ENCODE measurements around the gene INCENP.

INCENP gene

DNA sequence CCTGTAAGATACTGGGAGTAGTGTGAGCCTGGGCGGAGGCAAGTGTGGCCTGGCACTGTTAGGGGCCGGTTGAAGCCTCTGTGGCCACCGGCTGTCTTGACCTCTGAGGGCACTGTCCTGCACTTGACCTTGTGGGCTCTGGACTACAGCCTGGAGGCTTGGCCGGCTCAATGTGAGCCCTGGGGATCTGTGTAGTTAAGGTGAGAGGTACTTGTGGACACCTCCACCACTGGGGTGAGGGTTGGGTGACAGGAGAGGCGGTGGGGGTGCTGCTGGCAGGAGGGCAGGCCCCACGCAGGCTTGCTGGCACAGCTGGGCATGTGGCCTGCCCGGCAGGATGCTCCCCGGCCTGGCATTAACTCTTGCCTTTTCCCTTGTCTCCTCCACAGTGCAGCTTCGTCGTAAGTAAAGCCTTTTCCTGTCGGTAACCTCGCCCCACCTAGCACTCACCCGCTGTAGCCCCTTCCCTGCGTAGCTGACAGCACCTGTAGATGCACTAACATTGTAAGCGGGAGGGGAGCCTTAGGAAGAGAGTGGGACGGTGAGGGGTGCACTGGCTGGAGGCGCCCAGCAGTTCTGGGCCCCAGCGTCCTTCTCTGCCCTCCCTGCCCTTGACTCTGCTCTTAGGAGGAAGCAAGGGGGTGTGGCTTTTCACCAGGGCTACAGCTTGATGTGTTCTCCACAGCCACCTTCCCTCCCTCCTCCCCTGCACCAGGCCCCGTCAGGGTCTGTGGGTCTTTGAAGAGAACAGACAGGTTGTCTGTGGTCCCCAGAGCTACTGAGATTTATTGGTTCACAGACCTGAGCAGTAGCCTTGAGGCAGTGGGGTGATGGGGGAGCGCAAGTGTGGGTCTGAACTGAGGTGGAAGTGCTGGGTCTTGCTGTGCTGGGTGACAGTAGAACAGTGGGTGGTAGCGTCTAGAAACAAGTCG, 17.6 kb downstream of the INCENP start:
- DNase-seq (ENCODE audit: low spot score), result no peak

DNA sequence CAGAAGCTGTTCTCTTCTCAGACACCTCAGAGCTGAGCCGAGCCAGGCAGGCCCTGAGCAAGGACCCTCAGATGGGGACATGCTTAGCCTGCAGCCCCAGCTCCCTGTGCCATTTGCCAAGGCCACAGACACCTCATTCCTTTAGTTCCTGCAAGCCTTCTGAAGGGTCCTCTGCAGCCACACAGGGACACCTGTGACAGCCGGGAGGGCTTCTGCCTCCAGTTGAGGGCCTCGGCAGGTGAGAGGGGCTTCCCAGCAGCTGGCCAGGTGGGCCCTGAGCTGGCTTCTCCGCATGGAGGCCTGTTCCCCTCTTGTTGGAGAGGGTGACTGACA, 18.2 kb downstream of the INCENP start:
- no peak for DNase-seq (ENCODE audit: low spot score)

DNA sequence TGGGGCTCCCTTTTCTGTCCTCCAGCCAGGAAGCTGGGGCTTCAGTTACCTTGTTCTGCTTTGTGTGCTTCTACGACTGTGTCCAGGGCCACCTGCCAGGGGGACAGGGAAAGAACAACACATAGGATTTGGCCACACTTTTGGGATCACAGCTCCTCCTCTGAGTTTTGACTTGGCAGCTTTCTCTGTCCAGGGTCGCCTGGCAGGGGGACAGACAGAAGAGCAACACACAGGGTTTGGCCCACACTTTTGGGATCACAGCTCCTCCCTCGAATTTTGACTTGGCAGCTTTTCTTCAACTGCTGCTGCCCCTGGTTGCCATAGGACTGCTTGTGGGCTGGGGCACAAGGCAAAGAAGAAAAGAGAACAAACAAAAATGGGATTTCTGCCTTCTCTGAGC, 19.1 kb downstream of the INCENP start:
- no peak for DNase-seq (ENCODE audit: low spot score)

DNA sequence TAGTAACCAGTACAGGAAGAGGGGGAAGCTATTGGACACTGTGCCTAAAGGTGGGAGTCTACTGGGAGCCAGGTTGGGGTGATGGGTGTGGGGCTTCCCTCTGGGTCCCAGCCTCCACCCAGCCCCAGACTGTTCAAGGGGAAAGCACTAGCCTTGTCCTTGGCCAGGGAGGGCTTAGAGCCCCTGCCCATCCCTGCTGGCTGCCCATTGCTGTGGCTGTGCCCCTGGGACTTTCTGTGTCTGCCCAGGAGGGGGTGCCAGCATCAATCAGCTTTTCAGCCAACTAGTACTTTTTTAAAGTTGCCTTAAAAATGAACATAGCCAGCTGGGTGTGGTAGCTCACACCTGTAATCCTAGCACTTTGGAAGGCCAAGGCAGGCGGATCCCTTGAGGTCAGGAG, 19.9 kb downstream of the INCENP start:
- no peak for DNase-seq (ENCODE audit: low spot score)

DNA sequence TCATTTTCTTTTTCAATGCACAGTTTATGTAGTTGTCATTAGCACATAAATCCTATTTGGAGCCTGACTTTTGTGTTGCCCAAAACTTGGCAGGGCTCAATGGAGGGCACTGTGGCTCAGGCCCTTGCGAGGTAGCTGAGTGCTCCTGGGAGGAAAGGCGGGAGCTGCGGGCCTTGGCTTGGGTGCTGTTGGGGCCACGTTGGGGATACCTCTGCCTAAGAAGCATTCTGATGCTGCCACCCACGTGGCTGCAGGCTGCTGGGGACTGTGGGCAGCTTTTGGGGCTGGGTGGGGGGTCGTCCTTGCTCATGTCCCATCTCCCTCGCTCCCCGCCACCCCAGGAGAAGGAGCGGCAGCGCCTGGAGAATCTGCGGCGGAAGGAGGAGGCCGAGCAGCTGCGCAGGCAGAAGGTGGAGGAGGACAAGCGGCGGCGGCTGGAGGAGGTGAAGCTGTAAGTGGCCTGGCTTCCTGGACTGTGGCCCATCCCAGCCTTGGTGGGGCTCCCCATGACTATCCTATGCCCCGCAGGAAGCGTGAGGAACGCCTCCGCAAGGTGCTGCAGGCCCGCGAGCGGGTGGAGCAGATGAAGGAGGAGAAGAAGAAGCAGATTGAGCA, 20.9 kb downstream of the INCENP start:
- no peak for DNase-seq (ENCODE audit: low spot score)

DNA sequence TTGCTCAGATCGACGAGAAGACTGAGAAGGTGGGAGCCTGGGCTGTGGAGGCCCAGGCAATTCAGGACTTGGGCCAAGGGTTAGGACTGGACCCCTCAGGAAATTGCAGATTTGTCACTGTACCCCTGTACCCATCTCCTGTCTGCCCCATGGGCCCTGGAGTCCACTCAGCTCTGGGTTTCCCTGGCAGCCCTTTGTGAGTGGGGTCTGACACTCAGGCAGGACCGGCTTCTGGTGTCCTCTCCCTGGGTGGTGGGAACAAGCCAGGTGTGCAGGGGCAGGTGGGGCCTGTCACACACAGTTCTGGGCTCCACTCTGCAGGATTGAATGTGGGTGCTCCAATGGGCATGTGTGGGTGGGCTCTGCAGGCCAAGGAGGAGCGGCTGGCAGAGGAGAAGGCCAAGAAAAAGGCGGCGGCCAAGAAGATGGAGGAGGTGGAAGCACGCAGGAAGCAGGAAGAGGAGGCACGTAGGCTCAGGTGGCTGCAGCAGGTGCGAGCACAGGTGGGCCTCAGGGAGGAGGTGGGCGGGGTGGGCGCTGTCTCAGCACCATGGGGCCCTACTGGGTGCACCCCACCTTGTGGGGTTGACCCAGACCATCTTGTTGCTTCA, 21.6 kb downstream of the INCENP start:
- DNase-seq (ENCODE audit: low spot score), result no peak

DNA sequence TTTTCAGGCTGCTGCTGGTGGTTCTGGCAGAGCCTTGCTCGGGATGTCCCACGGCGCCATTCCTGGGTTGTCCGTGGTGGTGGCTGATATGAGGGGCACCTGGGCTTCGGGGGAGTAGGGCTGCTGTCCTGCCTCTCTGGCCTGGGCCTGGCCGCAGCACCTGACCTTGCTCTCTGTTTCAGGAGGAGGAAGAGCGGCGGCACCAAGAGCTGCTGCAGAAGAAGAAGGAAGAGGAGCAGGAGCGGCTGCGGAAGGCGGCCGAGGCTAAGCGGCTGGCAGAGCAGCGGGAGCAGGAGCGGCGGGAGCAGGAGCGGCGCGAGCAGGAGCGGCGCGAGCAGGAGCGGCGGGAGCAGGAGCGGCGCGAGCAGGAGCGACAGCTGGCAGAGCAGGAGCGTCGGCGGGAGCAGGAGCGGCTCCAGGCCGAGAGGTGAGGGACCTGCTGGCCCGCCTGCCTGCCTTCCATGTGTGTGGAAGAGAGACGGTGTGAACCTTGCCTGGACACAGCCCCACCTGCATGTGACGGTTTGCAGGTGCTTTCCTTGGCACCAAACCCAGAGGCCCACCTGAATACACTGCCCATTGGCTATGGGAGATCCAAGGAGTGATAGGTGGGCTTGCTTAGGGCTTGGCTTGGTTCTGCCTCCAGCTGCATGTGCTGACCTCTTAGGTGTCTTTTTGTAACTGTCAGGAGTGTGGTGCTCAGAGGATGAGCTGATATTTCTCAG, 22.8 kb downstream of the INCENP start:
- DNase-seq (ENCODE audit: low spot score), result no peak

DNA sequence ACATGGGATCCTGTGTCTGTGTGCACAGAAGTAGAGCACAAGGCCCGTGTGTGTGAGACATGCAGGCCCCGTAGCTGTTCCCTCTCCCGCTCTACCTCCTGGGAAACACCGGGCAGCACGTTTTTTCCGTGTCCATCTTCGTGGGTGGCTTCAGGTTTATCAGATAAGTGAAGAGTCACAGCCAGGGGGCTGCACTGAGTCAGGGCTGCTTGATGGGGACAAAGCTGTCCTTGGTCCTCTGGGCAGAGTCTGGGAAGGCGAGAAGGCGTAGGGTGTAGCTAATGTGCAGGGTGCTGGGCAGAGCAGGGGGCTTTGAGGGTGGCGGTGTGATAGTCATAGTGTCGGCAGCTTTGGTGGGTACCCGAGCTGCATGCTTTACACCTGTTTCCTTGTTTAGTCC, 23.7 kb downstream of the INCENP start:
- no peak for DNase-seq (ENCODE audit: low spot score)

DNA sequence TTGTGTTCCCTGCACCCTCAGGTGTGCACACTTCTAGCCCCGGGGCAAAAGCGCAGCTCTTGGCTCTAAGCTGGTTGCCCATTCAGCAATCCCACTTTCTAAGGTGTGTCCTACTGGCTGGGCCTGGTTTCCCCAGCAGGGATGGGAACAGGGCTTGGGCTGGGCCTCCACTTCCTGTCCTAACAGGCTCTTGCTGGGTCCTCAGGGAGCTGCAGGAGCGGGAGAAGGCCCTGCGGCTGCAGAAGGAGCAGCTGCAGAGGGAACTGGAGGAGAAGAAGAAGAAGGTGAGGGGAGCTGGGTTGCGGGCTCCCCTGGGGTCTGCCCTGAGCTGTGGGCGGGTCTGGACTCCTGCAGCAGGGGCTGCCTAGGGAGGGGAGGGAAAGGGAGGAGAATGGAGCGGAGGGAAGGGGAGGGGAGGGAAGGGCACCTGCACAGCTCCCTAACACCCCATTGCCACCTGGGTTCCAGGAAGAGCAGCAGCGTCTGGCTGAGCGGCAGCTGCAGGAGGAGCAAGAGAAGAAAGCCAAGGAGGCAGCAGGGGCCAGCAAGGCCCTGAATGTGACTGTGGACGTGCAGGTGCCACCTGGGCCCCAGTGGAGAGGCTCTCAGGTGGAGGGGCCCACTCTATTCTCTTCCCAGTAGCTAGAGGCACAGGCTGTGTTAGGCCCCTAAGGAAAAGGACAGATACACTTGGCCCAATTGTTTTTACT, 24.6 kb downstream of the INCENP start:
- no peak for DNase-seq (ENCODE audit: low spot score)

DNA sequence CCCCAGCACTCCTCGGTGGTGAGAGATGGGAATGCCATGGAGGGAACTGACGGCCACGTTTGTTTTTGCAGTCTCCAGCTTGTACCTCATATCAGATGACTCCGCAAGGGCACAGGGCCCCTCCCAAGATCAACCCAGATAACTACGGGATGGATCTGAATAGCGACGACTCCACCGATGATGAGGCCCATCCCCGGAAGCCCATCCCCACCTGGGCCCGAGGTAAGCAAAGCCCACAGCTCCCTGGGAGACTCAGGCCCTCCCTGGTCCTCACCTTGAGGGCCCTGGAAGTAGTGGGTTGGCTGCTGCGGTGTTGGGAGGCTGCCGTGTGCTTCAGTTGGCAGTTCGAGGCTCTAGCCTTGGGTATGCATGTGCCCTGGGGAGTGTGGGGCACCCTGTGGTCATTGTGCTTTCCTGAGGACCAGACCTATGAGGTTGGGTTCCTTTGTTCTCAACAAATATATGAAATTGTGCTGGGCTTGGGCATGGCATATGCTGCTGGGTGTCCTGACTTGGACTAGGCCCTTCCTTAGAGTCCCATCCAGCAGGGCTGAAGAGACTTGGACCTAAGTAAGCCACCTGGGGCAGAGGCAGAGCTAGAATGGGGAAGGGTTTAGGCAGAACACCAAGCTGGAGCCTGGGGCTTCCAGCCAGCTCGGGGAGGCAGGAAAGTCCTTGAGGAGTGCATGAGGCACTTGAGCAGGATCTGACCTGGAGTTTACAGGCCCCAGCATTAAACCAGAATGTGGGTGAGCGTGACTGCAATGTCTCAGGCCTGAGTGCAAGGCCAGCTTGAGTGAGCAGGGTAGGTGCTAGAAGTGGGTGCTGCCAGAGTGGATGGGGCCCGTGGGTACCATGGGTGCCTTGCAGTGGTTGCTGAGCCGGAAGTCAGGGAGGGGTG, 26.4 kb downstream of the INCENP start:
- DNase-seq (ENCODE audit: low spot score), result no peak

DNA sequence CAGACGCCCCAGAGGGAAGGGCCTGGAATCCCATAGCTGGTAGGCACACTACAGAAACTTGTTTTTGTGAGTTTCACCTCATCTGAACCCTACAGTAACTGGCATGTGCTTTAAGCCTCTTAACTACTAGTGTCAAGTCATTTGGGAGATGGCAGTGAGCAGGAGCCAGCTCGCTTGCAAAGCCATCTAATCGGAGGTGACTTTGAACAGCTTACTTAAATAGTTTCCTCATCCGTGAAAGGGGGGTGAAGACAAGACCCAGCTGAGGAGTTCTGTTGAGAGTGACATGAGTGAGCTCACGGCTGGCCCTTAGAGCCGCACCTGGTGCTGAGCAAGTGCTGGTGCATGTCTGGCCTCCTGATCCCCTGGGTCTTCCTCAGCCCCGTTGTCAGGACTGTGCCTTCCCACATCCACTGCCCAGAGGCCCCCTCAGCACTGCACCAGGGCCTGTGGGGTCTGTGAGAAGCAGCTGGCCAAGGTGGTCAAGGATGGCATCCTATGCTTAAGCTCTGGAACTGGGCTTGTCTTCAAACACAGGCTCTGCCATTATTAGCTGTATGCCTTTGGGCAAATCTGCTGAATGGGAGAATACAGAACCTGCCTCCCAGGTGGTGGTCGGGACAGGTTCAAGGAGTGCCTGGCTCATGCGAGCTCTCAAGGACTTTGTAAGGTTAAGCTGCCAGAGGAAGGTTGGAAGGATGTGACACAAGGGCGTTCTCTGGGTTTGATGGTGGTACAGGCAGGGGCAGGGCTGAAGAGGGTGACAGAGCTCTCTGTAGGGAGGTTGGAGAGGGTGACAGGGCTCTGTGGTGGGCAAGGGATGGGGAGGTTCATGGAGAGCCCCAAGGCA, 27.3 kb downstream of the INCENP start:
- DNase-seq (ENCODE audit: low spot score), result no peak

DNA sequence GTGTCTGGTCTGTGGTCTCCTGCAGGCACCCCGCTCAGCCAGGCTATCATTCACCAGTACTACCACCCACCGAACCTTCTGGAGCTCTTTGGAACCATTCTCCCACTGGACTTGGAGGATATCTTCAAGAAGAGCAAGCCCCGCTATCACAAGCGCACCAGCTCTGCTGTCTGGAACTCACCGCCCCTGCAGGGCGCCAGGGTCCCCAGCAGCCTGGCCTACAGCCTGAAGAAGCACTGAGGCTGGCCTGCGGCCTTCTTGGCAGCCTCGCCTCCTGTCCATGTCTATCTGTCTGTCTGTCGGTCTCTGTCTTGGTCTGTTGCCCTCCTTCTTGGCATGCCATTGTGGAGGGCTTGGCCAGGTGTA, 27.9 kb downstream of the INCENP start:
- DNase-seq (ENCODE audit: low spot score), result no peak

DNA sequence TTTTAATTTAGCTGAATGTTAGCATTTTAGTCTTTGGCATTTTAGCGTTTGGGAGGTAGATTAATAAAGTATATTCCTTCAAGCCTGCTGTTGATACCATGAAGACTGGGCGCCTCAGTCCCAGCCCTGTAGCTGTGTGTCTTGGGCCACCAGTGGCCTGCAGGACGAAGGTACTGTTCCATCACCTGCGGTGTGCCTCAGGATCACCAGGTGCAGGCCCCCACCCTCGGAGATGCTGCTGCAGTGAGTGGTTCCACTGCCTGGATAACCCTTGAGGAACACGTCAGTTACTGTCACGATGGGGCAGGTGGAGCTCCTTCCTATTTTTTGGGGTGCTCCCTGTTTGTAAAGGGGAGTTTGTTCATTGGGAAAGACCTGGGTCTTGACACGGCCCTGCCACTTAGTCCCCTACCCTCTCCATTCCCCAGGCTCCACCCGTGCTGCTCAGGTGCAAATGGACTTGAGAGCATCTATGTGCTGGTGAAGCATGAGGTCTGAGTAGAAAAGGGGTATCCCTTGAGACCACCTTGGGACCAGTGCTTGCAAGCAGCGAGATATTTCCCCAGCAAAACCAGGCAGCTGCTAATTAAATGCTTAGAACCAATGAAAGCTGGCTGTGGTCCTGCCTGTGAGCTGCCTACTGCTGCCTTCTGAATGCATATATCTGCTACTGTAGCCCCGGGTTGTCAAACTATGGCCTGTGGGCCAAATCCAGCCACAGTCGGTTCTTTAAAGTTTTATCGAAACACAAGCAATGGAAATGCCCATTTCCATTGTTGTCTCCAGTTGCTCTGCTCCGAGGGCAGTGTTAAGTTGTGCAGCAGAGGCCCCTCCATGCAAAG, 28.7 kb downstream of the INCENP start:
- no peak for DNase-seq (ENCODE audit: low spot score)

DNA sequence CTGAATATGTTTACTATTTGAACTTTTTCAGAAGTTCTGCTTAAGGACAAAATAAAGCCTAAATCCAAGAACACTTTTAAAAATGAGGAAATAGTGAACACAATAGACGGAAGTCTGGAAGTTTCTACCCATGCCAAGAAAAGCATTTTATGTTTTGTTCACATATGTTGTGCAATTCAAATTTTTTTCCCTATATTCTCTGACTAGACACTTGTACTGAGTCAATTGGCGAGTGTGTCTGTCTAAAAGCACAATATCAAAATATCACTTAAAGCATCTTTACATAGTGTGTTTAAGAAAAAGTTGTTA, 29.2 kb downstream of the INCENP start:
- DNase-seq (ENCODE audit: low spot score), result no peak

DNA sequence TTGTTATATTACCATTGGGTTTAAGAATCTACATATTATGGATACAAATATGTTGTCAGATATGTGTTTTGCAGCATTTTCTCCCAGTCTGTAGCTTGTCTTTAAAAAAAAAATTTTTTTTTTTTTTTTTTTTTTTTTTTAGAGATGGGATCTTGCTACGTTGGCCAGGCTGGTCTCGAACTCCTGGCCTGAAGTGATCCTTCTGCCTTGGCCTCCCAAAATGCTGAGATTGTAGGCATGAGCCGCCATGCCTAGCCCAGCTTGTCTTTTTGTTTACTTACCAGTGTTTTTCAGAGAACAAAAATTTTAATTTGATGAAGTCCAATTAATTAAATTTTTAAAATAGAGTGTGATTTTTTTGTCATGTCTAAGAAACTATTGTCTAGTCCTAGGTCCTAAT, 29.8 kb downstream of the INCENP start:
- DNase-seq (ENCODE audit: low spot score), result no peak

DNA sequence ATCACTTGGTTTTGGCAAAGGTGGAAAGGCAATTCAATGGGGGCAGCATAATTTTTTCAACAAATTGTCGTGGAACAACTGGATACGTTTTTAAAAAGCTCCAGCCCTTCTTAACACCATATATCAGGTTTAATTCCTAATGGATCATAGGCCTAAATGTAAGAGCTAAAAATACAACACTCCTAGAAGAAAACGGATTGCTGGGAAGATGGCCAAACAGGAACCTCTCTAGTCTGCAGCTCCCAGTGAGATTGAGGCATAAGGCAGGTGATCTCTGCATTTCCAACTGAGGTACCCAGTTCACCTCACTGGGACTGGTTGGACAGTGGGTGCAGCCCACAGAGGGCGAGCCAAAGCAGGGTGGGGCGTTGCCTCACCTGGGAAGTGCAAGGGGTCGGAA, 33.8 kb downstream of the INCENP start:
- DNase-seq (ENCODE audit: low spot score), result no peak

DNA sequence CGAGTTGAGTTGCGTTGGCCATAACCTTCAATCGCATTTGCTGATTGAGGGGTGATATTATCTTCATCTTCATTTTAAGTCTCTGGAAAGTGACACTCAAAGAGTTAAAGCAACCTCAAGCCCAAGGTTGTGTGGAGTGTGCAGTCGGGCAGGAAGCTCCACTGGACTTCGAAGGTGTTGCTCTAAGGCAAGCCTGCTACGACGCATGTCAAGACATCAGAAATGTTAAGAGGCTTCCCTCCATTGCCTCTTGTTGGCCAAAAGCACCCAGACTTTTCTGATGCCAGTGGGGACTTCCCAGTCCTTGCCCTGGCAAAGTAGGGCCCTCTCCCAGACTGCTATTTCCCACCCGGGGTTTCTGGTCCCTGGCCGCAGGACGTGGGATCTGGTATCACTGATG, 42.6 kb downstream of the INCENP start:
- no peak for DNase-seq (ENCODE audit: low spot score)

DNA sequence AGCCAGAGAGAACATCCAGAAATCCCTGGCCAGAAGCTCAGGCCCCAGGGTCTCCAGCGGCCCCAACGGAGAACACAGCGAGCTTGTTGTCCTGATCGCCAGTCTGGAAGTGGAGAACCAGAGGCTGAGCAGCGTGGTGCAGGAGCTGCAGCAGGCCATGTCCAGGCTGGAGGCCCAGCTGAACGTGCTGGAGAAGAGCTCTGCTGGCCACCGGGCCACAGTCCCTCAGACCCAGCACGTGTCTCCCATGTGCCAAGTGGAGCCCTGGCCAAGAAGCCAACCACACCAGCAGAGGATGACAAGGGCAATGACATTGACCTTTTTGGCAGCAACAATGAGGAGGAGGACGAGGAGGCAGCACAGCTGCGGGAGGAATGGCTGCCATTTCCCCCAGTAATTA, 45.6 kb downstream of the INCENP start:
- no peak for DNase-seq (ENCODE audit: low spot score)

DNA sequence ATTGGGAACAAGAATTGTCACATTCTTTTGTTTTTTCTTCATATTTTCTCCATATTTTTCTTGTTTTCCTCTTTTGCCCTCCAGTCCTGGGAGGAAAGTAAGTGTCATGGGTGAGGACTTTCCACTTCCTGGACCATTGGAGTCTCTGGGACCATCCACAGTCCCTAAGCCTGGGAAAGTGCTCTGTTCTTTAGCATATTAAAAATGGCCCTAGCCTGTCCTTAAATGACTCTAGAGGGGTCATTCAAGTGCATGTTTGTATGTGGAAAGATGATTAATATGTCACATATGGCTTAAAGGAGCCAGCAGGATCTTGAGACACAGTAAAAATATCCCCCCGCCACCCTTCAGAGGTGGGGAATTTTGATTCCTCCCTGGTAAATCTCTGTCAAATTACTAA, 46.1 kb downstream of the INCENP start:
- no peak for DNase-seq (ENCODE audit: low spot score)

Data from GM03348 (cell line).